Left forelimb (tissue), 1 donor: Measurements from ENCODE around the gene GPER1.
"Not testable (repeated sequence)": the region's sequence is repeated elsewhere in the genome, so short reads cannot be mapped to it uniquely, and the experiment has no call there.

Experiments
- DNase-seq: peaks from one replicate; pipeline ENCODE4 v3.0.0-alpha.2; 2018; ENCODE audit warnings: low spot score

The GPER1 gene

GRCh38 chr7:1087952-1088920 lies at the start of gene GPER1:
TSS of gene GPER1 (plus strand) at chr7:1088113. CDS start at chr7:1091729, 3,616 bp downstream.
- DNase-seq = peak; percentile 83

DNA sequence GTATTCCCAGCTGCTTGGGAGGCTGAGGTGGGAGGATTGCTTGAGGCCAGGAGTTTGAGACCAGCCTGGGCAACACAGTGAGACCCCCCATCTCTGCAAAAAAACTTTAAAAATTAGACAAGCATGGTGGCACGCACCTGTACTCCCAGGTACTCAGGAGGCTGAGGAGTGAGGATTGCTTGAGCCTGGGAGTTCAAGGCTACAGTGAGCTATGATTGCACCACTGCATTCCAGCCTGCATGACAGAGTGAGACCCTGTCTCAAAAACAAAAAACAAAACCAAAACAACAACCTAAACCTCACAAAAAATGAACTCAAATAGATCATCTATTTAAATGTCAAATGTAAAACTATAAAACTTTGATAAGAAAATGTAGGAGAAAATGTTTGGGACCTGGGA lies 47.7 kb upstream of the GPER1 start:
- DNase-seq = not testable (repeated sequence)

GRCh38 chr7:1040790-1041189 lies 47.1 kb upstream of the GPER1 start:
- DNase-seq = no peak

GRCh38 chr7:1041551-1042491 lies 46.1 kb upstream of the GPER1 start:
- no peak for DNase-seq

DNA sequence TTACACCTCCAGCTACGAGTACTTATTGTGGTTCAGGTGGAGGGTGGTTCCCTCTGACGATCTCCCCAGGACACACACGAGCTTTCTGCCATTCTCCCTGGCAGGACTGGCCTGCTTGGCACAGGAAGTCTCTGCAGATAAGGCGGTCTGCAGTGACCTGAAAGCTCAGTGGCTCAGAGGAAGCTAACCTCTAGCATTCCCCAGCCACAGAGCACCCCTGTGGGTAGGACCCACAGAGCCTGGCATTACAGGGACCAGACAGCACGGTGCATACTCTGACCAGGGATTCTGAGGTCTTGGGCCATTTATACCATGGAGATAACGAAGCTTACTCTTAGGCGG lies 45.5 kb upstream of the GPER1 start:
- no peak for DNase-seq

- no peak for DNase-seq
These were observed 44.2 kb upstream of the GPER1 start for GRCh38 chr7:1043552-1044188.

DNA sequence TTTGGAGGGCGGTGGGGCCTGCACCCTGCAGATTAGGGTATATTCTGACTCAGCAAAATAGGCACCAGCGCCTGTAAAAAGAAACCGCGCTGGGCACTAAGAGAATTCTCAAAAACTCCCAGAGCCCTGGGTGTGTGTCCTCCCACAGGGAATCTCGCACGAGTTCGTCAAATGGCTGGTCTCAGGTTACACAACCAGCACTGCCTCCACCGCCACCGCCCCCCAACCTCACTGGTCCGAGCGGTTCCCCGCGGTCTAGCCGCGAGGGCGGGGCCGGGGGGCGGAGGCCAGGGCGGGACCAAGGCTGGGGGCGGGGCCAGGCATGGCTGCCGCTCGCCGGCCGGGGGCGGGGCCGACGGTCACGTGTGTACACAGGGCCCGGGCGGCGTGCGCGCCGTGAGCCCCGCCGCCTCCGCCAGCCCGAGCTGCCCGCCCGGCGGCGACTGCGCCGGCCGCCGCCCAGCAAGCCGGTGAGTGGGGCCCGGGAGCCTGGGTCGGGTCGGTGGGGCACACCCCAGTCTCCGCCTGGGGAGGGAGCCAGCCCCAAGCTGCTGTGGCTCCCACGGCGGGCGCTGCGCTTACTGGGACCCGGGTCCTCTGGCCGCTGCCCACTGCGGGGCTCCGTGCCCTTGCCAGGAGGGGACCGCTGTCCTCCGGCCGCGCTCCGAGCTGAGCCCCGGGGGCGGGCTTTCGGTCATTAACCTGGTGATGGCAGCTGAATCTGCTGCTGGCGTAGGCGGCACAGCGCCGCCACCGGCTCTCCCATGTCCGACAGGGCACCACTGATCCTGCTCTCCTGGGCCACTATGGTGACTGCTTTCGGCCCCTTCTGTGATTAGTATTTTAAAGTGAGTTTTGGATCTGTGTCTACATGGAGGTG lies 43.5 kb upstream of the GPER1 start, which contains the start of gene GPR146:
GPR146 (plus strand) TSS at position 358 of the 880 bp plus-strand sequence. CDS start 12,970 bp downstream, outside the sequence.
- DNase-seq = peak; percentile 99

DNA sequence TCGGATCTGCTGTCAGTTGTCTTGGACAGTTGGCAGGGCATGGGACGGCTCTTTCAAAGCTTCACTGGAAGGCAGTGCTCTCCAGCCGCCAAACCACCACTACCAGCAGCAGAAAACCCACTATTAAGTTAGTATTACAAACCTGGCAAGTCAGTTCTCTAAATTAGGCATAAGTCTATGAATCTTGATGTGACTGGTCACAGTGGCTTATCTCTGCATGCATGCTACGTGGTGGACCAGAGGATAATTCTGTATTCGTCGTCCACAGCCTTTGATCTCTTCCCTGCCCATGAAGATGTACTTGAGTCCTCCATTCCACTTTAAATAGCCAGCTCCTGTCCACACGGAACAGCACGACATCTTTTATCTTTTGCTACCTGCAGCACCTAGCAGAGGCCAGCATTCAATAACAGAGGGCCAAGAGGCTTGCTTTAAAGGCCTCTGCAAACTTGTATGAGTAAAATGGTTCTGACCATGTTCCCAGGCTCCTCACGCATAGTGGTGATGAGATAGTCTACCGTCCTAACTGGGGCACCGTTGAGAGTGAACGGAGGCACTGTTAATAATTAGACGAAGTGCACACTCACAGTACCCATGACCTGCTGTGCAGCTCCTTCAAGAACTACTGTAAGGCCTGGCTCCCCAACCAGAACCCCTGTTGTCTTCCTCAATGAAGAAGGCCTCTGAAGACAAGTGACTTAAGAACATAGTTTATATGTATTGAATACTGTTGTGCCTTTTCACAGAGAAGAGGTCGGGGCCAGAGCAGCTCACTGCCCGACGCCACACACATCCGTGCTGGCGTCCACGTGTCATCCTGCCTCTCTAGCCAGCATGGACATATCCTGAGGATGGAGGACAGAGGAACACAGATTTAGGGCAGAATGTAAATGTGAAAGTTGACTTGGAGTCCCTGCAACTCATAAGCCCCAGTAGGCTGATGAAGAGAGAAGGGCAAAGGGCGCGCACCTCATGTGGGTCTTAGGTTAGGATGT lies 42.5 kb upstream of the GPER1 start:
- no peak for DNase-seq

DNA sequence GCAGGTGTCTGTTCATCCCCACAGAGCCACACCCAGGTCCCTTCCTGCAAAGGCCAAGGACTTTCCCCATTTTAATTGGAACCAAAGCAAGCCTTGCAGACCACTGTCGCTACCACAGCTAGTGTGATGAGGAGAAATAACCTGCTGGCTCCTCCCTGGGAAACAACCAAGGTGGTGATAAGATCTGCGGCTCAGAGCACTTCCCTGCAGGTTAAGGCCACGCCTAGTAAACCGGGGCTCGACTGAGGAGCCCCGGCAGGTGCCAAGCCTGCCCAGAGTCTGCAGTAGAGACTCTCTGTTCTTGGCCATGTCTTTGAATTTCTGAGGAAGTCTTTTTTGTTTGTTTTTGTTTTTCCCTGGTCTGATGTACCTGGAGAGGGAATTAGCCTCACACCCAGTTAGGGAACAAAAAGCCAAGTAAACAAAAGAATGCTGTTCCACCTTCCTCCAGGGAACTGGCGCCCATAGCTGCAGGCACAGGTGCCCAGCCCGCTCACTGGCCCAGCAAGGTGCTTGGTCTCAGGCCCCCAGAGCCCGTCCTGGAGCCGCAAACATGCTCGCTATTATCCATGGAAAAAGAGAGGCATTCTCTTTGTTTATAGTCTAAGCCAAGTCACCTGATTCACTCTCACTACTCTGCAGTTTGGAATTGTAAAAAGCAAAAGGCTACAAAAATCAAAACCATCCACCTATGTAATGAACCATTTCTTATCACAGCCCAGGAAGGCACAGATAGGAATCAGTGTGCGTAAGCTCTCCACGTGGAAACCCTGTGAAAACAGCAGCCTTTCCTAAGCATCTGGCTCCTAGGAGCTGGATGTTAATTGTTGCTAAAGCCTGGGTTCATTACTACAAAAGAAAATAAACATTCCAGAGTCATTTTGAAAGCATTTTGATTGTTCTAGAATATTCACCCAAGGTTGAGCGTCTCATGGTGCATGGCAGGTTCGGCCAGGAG lies 40.9 kb upstream of the GPER1 start:
- DNase-seq = no peak

DNA sequence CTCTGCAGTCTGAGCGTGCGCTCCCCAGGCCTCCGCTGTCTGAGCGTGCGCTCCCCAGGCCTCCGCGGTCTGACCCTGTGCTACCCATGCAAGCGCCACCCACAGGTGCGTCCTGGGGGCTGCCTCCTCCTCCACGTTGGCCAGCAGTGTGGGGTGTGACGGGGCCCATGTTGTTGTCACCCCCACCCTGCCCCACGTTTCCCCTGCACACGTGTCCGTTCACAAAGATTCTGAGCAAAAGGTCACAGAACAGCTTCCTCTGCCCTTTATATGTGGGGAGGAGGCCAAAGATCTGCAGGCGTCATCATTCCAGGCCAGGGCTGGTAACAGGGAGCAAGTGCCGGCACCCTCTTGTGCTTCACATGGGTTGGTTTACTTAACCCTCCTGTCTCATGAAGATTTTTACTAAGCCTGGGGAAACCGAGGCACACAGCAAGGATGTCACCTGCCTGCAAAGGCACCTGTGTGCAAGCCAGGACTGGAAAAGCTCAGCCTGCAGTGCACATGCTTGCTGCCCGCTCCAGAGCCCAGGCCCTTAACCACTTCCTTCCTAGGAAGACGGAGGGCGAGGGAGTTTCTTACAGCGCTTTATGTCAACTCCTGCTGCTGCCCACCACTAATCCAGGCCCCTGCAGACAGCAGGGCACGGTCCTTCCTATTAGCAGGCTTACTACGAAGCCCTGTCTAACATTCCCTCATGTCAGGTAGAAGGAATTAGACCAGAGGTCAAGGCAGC lies 38.7 kb upstream of the GPER1 start:
- DNase-seq = no peak

DNA sequence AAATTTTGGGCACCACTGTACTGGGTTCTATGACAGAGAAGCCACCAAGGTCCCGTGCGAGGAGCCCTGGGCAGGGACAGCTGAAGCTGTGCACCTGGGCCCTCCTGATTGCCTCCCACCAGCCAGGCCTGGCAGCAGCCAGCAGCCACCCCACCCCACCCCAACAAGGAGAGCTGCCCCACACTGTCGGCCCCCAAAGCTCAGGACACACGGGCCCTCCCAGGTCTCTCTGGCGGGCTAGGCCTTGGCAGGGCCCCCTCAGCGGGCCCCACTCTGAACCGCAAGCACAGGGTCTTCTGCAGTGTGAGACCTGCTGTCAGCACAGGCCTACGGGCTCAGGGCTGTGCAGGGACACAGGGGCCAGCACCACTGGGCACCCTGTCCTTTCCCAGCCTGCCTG lies 38.1 kb upstream of the GPER1 start:
- DNase-seq = no peak

GRCh38 chr7:1050254-1050906 lies 37.5 kb upstream of the GPER1 start:
- DNase-seq = no peak

GRCh38 chr7:1050956-1051690 lies 36.8 kb upstream of the GPER1 start:
- no peak for DNase-seq

DNA sequence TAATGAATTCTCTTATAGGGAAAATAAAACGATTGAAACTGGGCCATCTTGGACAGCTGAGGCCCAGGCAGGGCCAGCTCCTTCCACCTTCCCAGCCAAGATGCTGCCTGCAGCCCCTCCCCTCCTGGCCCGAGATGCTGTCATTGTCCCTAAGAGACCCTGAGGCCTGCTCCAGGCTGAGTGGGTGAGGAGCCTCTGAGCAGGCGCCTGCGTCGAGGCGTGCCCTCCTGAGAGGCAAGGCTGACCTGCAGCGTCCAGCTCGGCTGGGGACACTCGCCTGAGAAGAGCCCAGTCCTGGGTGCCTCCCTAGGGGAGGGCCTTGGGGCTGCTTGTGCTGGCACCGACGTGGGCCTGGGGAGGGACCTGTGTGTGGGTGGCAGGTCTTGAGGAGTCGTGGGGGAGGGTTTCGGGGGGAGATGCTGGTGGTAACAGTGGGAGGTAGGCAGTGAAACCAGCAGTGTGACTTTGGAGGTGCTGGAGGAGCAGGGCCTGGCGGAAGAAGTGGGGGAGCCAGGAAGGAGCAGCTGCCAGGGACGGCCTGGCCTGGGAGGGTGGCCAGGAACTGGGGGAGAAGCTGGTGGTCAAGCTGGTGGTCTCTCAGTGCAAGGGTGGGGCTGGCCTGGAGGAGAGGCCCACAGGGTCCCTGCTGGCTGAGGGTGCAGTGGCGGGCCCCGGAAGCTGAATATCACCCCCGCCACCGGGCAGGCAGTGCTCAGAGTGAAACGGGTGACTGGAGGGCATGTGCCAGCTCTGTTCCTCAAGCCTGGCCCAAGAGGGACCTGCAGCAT lies 35.7 kb upstream of the GPER1 start:
- DNase-seq = no peak

- no peak for DNase-seq
These were observed 34.9 kb upstream of the GPER1 start for GRCh38 chr7:1053002-1053411.
